Choroid plexus epithelial cell (primary cell): ENCODE measurements around the gene C10orf95.

ENCODE experiments used
- DNase-seq: peaks from one replicate; pipeline ENCODE4 v3.0.0-alpha.2; 2010; ENCODE audit warnings: low read depth
- H3K4me3 ChIP-seq: 2 replicates; pipeline ENCODE4 v1.5.1; 2011; ENCODE audit warnings: low read depth, mild to moderate bottlenecking, control low read depth, low read length, moderate library complexity
- CTCF ChIP-seq: conservative IDR thresholded peaks from 2 replicates; pipeline ENCODE4 v1.5.1; 2011; ENCODE audit warnings: low read depth, mild to moderate bottlenecking, control low read depth, inconsistent platforms, low read length, moderate library complexity

C10orf95 gene

DNA sequence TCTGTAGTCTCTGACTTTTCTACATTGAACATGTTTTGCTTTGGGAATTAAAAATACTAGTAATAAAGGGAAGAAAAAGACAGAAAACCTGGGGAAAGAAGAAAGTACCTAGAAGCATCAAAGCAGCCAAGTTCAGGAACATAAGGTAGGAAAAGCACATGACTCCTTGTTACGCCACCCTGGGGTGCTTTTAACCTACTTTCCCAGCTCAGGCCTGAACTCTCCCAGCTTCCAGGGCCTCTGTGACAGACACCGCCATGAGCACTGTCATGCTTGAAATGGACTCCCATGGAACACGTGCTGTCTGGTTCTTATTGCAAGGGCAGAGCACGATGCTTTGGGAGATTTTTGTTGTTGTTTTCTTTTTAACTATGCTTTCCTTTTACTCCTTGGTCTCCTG lies 39.8 kb upstream of the C10orf95 start:
- TF ChIP-seq CTCF, result no peak
- DNase-seq, result peak; percentile 21
- H3K4me3 ChIP-seq, result no peak overlapping the region

DNA sequence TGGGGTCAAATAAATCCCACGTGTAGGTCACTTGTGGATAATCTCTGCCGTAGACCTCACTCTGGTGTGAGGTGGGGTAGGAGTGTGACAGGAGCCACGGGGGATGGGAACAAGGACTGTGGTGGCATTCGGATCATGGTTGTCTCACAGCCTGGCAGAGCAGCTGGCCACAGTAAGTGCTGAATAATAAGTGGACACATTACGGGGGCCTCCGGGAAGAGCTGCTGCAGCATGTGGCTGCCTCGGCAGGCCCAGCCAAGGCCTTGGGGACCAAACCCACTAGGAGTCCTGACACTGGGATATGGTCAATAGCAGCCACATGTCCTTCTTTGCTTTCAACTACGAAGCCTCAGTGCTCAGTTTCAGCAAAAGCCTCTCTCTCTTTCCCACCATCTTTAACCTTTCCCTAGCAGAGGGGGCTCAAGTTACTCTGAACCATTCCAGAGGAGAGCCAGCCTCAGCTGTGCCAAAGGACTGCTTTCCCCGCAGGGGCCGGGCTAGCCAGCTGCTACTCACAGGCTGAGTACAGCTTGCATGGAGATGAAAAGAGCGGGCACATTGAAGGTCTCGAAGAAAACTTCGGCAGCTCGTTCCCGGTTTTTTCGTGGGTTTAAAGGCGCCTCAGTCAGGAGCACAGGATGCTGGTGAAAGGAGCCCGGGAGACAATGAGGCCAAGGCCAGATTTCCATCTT lies 33.9 kb upstream of the C10orf95 start:
- no peak for TF ChIP-seq CTCF
- DNase-seq, result no peak
- no peak overlapping the region for H3K4me3 ChIP-seq

- no peak overlapping the region for H3K4me3 ChIP-seq
- no peak for DNase-seq
- no peak for TF ChIP-seq CTCF
Measured at GRCh38 chr10:102484021-102484420, 32.7 kb upstream of the C10orf95 start.

DNA sequence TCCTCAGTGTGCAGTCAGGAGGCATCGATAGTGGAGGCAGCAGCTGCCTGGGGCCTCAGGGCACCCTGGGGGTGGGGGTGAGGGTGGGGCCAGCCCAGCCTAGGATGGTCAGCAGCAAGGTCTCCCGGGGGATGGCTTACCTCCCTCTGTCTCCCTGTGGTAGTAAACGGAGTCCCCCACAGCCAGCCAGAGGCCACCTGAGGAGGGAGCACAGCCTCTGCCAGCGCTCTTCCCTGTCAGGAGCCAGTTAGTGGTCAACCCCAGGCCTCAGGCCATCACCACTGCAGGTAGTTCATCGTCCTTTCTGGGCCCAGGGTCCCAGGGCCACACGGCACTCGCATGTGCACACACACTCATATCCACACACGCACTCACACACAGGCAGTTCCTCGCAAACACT lies 29.1 kb upstream of the C10orf95 start:
- no peak overlapping the region for H3K4me3 ChIP-seq
- no peak for TF ChIP-seq CTCF
- no peak for DNase-seq

DNA sequence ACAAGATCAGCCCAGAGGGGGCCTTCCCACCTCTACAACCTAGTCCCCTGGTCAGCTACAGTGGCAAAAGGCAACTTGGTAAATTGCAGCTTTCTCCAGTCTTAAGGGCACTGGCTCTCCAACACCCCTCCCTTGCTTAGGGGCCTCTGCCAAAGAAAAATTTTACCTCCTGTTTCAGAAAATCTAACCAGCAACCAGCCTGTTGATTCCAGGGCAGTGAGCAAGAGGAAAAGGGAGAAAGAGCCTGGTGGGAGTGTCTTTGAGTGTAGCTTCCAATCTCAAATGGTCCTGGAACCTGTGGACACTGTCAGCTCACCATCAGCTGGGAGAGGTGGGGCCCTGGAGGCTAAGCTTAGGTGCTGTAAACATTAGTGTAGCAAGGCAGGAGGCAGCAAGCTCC lies 28.3 kb upstream of the C10orf95 start:
- DNase-seq, result no peak
- TF ChIP-seq CTCF, result no peak
- no peak overlapping the region for H3K4me3 ChIP-seq

GRCh38 chr10:102476466-102477141 lies 25.3 kb upstream of the C10orf95 start:
- H3K4me3 ChIP-seq, result no peak overlapping the region
- no peak for DNase-seq
- TF ChIP-seq CTCF, result no peak
